Naive thymus-derived CD4-positive, alpha-beta T cell (primary cell): ENCODE measurements around the gene MADD. TPM values are rescaled to one million over a fixed set of nuclear protein-coding genes. Genes with fewer than 3 reads are reported as not detected.

Experiments used
- ATAC-seq: fragments of 150-1000 bp; cut with Tn5 transposase; 2 replicates; pipeline ENCODE4 v1.10.0; 2021; ENCODE audit warnings: mild to moderate bottlenecking, moderate library complexity
- CTCF ChIA-PET: fragments of 350-600 bp; sonication (Branson Sonifier 250); formaldehyde crosslinking; loops from one replicate; lab custom pipeline; 2021; ENCODE audit warnings: antibody characterized with exemption; lab: Charles Lee
- POLR2A ChIA-PET: fragments of 350-600 bp; sonication (Branson Sonifier 250); formaldehyde crosslinking; loops from one replicate; lab custom pipeline; 2021; ENCODE audit warnings: antibody characterized with exemption, inconsistent platforms; lab: Charles Lee
- DNase-seq, 9 donors: peaks; one replicate each; pipeline versions ENCODE4 v3.0.0 to v3.0.0-alpha.2; 2020 to 2022; ENCODE audit warnings: mixed read lengths in 1 of 9
- H3K27ac ChIP-seq: one replicate; pipeline ENCODE4 v1.7.0; 2013; ENCODE audit warnings: mild to moderate bottlenecking, low read depth, low read length, moderate library complexity
- H3K27me3 ChIP-seq, 2 donors: one replicate each; pipeline ENCODE4 v1.7.0; 2013; ENCODE audit warnings: low read length in 2 of 2, mild to moderate bottlenecking in 2 of 2, moderate library complexity in 2 of 2; ENCODE audit not compliant: control insufficient read depth in 2 of 2, insufficient read depth in 2 of 2
- H3K36me3 ChIP-seq, 3 experiments: 1 replicate in 2 of 3; 2 replicates in 1 of 3; pipeline ENCODE4 v1.7.0; 2013; ENCODE audit warnings: low read length in 3 of 3, mild to moderate bottlenecking in 3 of 3, moderate library complexity in 1 of 3; ENCODE audit not compliant: insufficient read depth in 3 of 3, control insufficient read depth in 2 of 3
- H3K4me1 ChIP-seq, 2 donors: one replicate each; pipeline ENCODE4 v1.7.0; 2013; ENCODE audit warnings: low read length in 2 of 2, mild to moderate bottlenecking in 2 of 2, moderate library complexity in 1 of 2; ENCODE audit not compliant: control insufficient read depth in 2 of 2, insufficient read depth in 2 of 2
- H3K4me3 ChIP-seq: 2 replicates; pipeline ENCODE4 v1.7.0; 2013; ENCODE audit warnings: mild to moderate bottlenecking, low read length
- H3K9me3 ChIP-seq, 3 experiments: 1 replicate in 2 of 3; 2 replicates in 1 of 3; pipeline ENCODE4 v1.7.0; 2013; ENCODE audit warnings: low read length in 3 of 3; ENCODE audit not compliant: control insufficient read depth in 2 of 3
- H3K27ac Mint-ChIP-seq, 9 donors: one replicate each; pipeline ENCODE4 v1.8.0; 2020 to 2022; ENCODE audit warnings: mixed read lengths in 9 of 9, mild to moderate bottlenecking in 8 of 9, moderate library complexity in 5 of 9, inconsistent platforms in 2 of 9
- H3K27me3 Mint-ChIP-seq, 5 donors: one replicate each; pipeline ENCODE4 v1.8.0; 2021 to 2022; ENCODE audit warnings: mixed read lengths in 5 of 5, mild to moderate bottlenecking in 1 of 5
- H3K36me3 Mint-ChIP-seq, 5 donors: one replicate each; pipeline ENCODE4 v1.8.0; 2020 to 2022; ENCODE audit warnings: mixed read lengths in 5 of 5, mild to moderate bottlenecking in 3 of 5, inconsistent platforms in 1 of 5
- H3K4me1 Mint-ChIP-seq, 7 donors: one replicate each; pipeline ENCODE4 v1.8.0; 2020 to 2022; ENCODE audit warnings: mixed read lengths in 7 of 7, mild to moderate bottlenecking in 3 of 7, inconsistent platforms in 1 of 7
- H3K4me3 Mint-ChIP-seq, 10 donors: one replicate each; pipeline ENCODE4 v1.8.0; 2020 to 2022; ENCODE audit warnings: mild to moderate bottlenecking in 10 of 10, mixed read lengths in 10 of 10, moderate library complexity in 6 of 10, inconsistent platforms in 2 of 10
- H3K9me3 Mint-ChIP-seq, 11 donors: one replicate each; pipeline ENCODE4 v1.8.0; 2020 to 2022; ENCODE audit warnings: mixed read lengths in 11 of 11, mild to moderate bottlenecking in 4 of 11, inconsistent platforms in 1 of 11, moderate library complexity in 1 of 11
- intact Hi-C, 2 donors: fragments of 100-400 bp; cut with micrococcal nuclease; formaldehyde crosslinking; loops; one replicate each; pipeline ENCODE4 v1.15.1; 2023
- polyA plus RNA-seq, 2 donors: library from polyadenylated mRNA; unstranded; fragments of 300-500 nt; fragmentation: Illumina TruSeq; gene quantifications; one replicate each; pipeline ENCODE4 v1.2.3, GENCODE V29; 2021
- total RNA-seq, 6 experiments: library from RNA in 5 of 6; stranded (reverse) in 5 of 6; gene quantifications; 1 replicate in 5 of 6; 2 replicates in 1 of 6; pipeline ENCODE4 v1.2.3 and lab custom pipeline; 2021 to 2026

MADD gene
- total and polyA plus RNA-seq, 7 experiments from 2014 or later, result 18.7 to 150 (median 117) TPM

DNA sequence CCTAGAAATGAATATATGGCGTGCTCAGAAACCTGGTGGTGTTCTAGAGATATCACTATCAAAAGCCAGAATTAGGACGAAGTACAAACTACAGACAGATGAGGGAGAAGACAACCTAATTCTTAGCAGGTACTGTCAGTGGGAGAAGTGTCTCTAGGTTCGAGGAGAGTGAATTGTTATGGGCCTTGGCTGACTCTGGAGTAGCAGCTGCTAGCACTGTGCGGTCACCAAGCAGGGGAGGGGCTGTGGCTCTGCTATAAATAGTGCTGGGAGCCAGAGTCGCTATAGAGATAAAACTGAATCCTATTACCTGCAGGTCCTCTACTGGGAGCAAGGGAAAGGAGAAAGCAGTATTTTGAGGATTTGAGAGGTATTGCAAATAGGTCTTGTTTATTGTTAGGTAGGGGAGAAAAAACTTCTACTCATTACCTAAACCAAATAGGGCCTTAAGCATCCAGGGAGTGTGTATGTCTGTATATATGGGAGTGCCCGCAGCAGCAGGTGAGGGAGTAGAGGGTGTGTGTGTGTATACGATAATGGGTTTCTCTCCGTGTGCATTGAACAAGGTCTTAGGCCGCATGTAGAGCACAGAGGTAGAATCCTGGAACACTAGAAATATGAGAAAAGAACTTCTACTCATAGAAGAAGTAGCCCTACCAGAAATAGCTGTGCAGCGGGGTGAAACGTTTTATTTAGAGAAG is 2.2 kb downstream of the MADD start:
- Histone ChIP-seq H3K27ac (peak overlapping the region; percentile 95), H3K36me3 (peaks cover 13 to 35% (median 27%) of the 10 kb centered on the region in 3 experiments), H3K27me3 (no peaks in the 10 kb centered on the region), H3K4me3 (no peak overlapping the region), H3K4me1 (peaks cover 27 to 35% of the 10 kb centered on the region in 2 donors), H3K9me3 (no peaks in the 10 kb centered on the region)
- H3K36me3 Mint-ChIP-seq, result peaks cover 0 to 21% (median 14%) of the 10 kb centered on the region in 5 donors
- H3K9me3 Mint-ChIP-seq, result no peaks in the 10 kb centered on the region
- peak overlapping the region; percentile 24 to 93 (median 82) for H3K27ac Mint-ChIP-seq
- intact Hi-C loops, result loop anchor here (1.0 to 5.0 kb wide), 3 partner anchors 182 to 305 kb away; partner anchors contain the start of genes CELF1 (in 1 of the 2), KBTBD4 (in 1 of the 2) and NDUFS3 (in 1 of the 2)
- peaks cover 38 to 64% (median 55%) of the 10 kb centered on the region in 7 donors for H3K4me1 Mint-ChIP-seq
- DNase-seq, result no peak
- ChIA-PET POLR2A (interaction anchor here (0.6 to 2.3 kb wide), 15 partner anchors 8 to 1121 kb away, joined by 3 to 14 read pairs (median 5); partner anchors contain the start of genes ACP2, ARFGAP2 and DDB2), CTCF (interaction anchor here (0.6 to 1.8 kb wide), 6 partner anchors 23 to 135 kb away, joined by 3 to 6 read pairs (median 4); partner anchors contain the start of gene ACP2)
- H3K27me3 Mint-ChIP-seq, result no peaks in the 10 kb centered on the region
- H3K4me3 Mint-ChIP-seq, result peak overlapping the region; percentile 67 to 96 (median 86)
- no peak for ATAC-seq

DNA sequence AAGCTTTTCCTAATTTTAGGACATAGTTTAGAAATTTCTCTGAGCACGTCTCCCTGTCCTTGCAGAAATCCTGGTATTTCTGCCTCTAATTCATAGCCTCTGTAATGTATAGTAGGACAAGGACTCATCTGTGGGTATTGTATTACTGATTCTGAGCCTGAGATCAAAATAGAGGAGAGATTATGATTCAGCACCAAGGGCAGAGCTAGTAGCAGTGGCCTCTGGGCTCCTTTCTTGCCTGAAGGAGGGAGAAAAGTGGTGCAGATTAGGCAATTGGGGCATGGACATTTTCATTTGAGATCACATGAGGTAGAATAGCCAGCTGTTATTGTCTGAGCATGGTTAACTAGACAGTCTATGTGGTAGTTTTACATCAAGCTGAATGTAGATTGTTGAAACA is 2.8 kb downstream of the MADD start:
- no peaks in the 10 kb centered on the region for H3K27me3 Mint-ChIP-seq
- ChIA-PET CTCF (interaction anchor here (0.5 to 1.8 kb wide), 5 partner anchors 24 to 606 kb away, joined by 3 to 6 read pairs (median 3); partner anchors contain the start of gene ACP2), POLR2A (interaction anchor here (0.6 to 1.8 kb wide), 10 partner anchors 9 to 658 kb away, joined by 3 to 9 read pairs (median 4); partner anchors contain the start of genes ACP2 and DDB2)
- DNase-seq (no peak), ATAC-seq (no peak)
- H3K9me3 ChIP-seq, result no peaks in the 10 kb centered on the region
- H3K27ac ChIP-seq, result no peak overlapping the region
- H3K4me1 ChIP-seq, result peaks cover 27 to 34% of the 10 kb centered on the region in 2 donors
- H3K4me3 ChIP-seq, result no peak overlapping the region
- peaks cover 0 to 21% (median 14%) of the 10 kb centered on the region in 5 donors for H3K36me3 Mint-ChIP-seq
- H3K27me3 ChIP-seq, result no peaks in the 10 kb centered on the region
- peak overlapping the region in 8 of 10 donors; percentile 12 to 86 (median 75) for H3K4me3 Mint-ChIP-seq
- H3K36me3 ChIP-seq, result peaks cover 14 to 41% (median 33%) of the 10 kb centered on the region in 3 experiments
- H3K27ac Mint-ChIP-seq, result peak overlapping the region in 4 of 9 donors; percentile 45 to 90 (median 73)
- intact Hi-C loops, result loop anchor here in 1 of 2 donors (5.0 kb wide), 1 partner anchor 305 kb away; the partner anchor contains the start of genes KBTBD4 and NDUFS3
- peaks cover 35 to 60% (median 53%) of the 10 kb centered on the region in 7 donors for H3K4me1 Mint-ChIP-seq
- H3K9me3 Mint-ChIP-seq, result no peaks in the 10 kb centered on the region

DNA sequence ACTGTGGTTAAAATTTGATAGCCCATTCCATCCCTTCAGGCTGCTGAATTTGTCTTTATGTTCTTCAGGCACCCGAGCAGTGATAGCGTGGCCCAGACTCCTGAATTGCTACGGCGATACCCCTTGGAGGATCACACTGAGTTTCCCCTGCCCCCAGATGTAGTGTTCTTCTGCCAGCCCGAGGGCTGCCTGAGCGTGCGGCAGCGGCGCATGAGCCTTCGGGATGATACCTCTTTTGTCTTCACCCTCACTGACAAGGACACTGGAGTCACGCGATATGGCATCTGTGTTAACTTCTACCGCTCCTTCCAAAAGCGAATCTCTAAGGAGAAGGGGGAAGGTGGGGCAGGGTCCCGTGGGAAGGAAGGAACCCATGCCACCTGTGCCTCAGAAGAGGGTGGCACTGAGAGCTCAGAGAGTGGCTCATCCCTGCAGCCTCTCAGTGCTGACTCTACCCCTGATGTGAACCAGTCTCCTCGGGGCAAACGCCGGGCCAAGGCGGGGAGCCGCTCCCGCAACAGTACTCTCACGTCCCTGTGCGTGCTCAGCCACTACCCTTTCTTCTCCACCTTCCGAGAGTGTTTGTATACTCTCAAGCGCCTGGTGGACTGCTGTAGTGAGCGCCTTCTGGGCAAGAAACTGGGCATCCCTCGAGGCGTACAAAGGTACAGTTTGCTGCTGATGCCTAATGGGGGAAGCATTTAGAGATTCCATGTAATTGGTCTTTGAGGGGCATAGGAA is 4.7 kb downstream of the MADD start:
- H3K27ac ChIP-seq, result no peak overlapping the region
- H3K4me1 ChIP-seq, result peaks cover 17 to 22% of the 10 kb centered on the region in 2 donors
- H3K4me1 Mint-ChIP-seq, result peaks cover 24 to 45% (median 37%) of the 10 kb centered on the region in 7 donors
- no peak for DNase-seq
- no peak overlapping the region for H3K4me3 ChIP-seq
- H3K27ac Mint-ChIP-seq, result no peak overlapping the region
- H3K9me3 ChIP-seq, result no peaks in the 10 kb centered on the region
- ChIA-PET CTCF (no interaction called here), POLR2A (interaction anchor here (0.6 to 1.0 kb wide), 2 partner anchors 50 to 288 kb away, joined by 3 to 4 read pairs; no protein-coding TSS in a partner anchor)
- no peaks in the 10 kb centered on the region for H3K27me3 ChIP-seq
- peaks cover 0 to 27% (median 16%) of the 10 kb centered on the region in 5 donors for H3K36me3 Mint-ChIP-seq
- H3K9me3 Mint-ChIP-seq, result no peaks in the 10 kb centered on the region
- intact Hi-C loops, result loop anchor here in 1 of 2 donors (5.0 kb wide), 1 partner anchor 303 kb away; the partner anchor contains the start of genes KBTBD4 and NDUFS3
- H3K36me3 ChIP-seq, result peaks cover 29 to 60% (median 46%) of the 10 kb centered on the region in 3 experiments
- no peak for ATAC-seq
- no peaks in the 10 kb centered on the region for H3K27me3 Mint-ChIP-seq
- H3K4me3 Mint-ChIP-seq, result no peak overlapping the region

DNA sequence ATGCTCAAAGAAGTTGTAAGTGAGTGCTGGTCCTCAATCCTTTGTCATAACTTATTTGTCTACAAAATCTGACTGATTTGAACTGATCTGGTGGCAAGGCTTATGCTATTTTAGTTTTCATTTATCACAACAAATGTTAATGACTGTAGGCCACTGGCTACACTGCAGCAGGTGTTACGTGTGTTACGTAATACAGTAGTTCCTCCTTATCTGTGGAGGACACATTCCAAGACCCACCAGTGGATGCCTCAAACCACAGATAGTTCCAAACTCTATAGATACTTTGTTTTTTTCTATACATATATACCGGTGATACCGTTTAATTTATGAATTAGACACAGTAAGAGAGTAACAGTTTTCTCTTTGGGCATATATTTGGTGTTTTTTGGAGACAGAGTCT is 7.0 kb downstream of the MADD start:
- no peaks in the 10 kb centered on the region for H3K9me3 ChIP-seq
- H3K27me3 ChIP-seq, result no peaks in the 10 kb centered on the region
- Mint-ChIP-seq H3K4me3 (no peak overlapping the region), H3K36me3 (peaks cover 0 to 38% (median 21%) of the 10 kb centered on the region in 5 donors), H3K4me1 (peaks cover 11 to 31% (median 24%) of the 10 kb centered on the region in 7 donors), H3K9me3 (no peaks in the 10 kb centered on the region), H3K27me3 (no peaks in the 10 kb centered on the region), H3K27ac (peak overlapping the region in 2 of 9 donors; percentile 43 to 62)
- CTCF ChIA-PET, result no interaction called here
- intact Hi-C loops, result no loop called here
- DNase-seq (no peak), ATAC-seq (no peak)
- POLR2A ChIA-PET, result no interaction called here
- H3K4me1 ChIP-seq, result peaks cover 8 to 12% of the 10 kb centered on the region in 2 donors
- H3K4me3 ChIP-seq, result no peak overlapping the region
- H3K36me3 ChIP-seq, result peaks cover 33 to 80% (median 56%) of the 10 kb centered on the region in 3 experiments
- no peak overlapping the region for H3K27ac ChIP-seq

DNA sequence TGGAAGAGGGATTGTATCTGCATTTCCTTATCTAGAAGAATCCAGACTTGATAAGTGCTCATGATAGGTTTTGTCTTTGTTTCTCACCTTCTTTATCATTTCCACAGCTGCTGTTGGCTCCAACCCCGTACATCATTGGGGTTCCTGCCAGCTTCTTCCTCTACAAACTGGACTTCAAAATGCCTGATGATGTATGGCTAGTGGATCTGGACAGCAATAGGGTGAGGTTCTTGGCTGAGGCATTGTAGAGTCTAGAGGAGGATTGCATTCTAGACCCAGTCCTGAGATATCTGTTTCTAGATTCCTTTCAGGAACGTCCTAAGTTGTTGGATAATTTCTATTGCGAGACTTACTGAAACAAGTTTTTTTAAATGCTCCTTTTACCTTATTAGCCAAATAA is 8.1 kb downstream of the MADD start:
- intact Hi-C loops, result no loop called here
- peaks cover 4 to 45% (median 26%) of the 10 kb centered on the region in 5 donors for H3K36me3 Mint-ChIP-seq
- peak overlapping the region in 2 of 9 donors; percentile 9 to 26 for H3K27ac Mint-ChIP-seq
- H3K9me3 Mint-ChIP-seq, result peaks cover 0 to 2% (median 0%) of the 10 kb centered on the region in 11 donors
- no peaks in the 10 kb centered on the region for H3K9me3 ChIP-seq
- ATAC-seq, result no peak
- peaks cover 41 to 90% (median 65%) of the 10 kb centered on the region in 3 experiments for H3K36me3 ChIP-seq
- H3K27me3 Mint-ChIP-seq, result no peaks in the 10 kb centered on the region
- DNase-seq, result no peak
- no peak overlapping the region for H3K4me3 ChIP-seq
- no peak overlapping the region for H3K27ac ChIP-seq
- ChIA-PET POLR2A (no interaction called here), CTCF (no interaction called here)
- peaks cover 0 to under 1% of the 10 kb centered on the region in 2 donors for H3K4me1 ChIP-seq
- peaks cover 1 to 20% (median 13%) of the 10 kb centered on the region in 7 donors for H3K4me1 Mint-ChIP-seq
- H3K4me3 Mint-ChIP-seq, result no peak overlapping the region
- H3K27me3 ChIP-seq, result no peaks in the 10 kb centered on the region

DNA sequence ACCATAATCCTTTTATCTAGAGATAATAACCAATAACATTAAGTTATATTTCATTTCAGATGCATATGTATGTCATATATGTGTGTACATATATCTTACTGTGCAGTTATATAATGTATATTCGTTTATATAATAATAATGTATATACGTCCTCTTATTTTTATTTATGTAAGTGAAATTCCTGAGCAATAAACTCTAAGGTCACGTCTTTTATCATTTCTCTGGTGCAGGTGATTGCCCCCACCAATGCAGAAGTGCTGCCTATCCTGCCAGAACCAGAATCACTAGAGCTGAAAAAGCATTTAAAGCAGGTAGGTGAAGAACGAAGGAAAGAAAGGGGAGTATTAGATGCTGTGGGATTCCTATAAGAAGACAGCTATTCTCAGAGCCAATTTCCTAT is 8.8 kb downstream of the MADD start:
- Mint-ChIP-seq H3K36me3 (peaks cover 4 to 45% (median 27%) of the 10 kb centered on the region in 5 donors), H3K27ac (no peak overlapping the region), H3K27me3 (no peaks in the 10 kb centered on the region), H3K9me3 (peaks cover 0 to 2% (median 0%) of the 10 kb centered on the region in 11 donors), H3K4me3 (no peak overlapping the region), H3K4me1 (peaks cover 1 to 15% (median 8%) of the 10 kb centered on the region in 7 donors)
- Histone ChIP-seq H3K27ac (no peak overlapping the region), H3K36me3 (peaks cover 41 to 94% (median 64%) of the 10 kb centered on the region in 3 experiments), H3K9me3 (no peaks in the 10 kb centered on the region), H3K4me3 (no peak overlapping the region), H3K4me1 (no peaks in the 10 kb centered on the region), H3K27me3 (no peaks in the 10 kb centered on the region)
- intact Hi-C loops, result no loop called here
- ChIA-PET POLR2A (interaction anchor here (0.5 kb wide), 1 partner anchor 9 kb away, joined by 3 read pairs; the partner anchor contains the start of gene MADD), CTCF (no interaction called here)
- DNase-seq, result no peak
- no peak for ATAC-seq
